Measurements from ENCODE around the gene ARHGAP15. TPM values are rescaled to one million over a fixed set of nuclear protein-coding genes. Genes with fewer than 3 reads are reported as not detected.

Gene ARHGAP15
- total RNA-seq, 2 experiments from 2014 or later = 72.1 to 98.4 TPM

DNA sequence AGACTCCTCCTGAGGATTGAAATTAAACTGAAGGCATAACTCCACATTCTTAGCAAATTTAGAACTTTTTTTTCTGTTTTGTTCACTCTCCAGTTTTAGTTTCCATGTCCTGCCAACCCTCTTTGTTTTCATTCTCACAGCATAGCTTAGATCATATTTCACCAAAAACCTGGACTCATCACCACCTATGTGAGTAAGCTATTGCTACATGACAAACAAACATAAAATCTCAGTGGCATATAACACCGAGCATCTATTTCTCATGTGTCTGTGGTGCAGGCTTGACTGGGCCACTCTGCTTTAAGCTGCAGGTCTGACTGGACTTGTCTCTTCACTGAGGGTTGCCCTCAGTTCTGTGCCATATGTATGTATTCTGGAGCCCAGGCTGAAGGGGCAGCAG is 385.2 kb downstream of the ARHGAP15 start:
- no peak overlapping the region for H3K4me3 ChIP-seq (ENCODE audit: low read depth, low read length, poor library complexity, severe bottlenecking)
- H3K9me2 ChIP-seq (ENCODE audit: insufficient read depth, low read length) = no peaks in the 10 kb centered on the region
- no peak overlapping the region for H2AFZ ChIP-seq (ENCODE audit: low read length)
- intact Hi-C loops (cut with micrococcal nuclease; ENCODE audit: unreplicated experiment) = no loop called here
- no peak for DNase-seq (ENCODE audit: low spot score)
- H3K4me1 ChIP-seq (ENCODE audit: insufficient read depth, low read length, poor library complexity, severe bottlenecking) = no peaks in the 10 kb centered on the region
- ChIA-PET POLR2A (no interaction called here), CTCF (ENCODE audit: unreplicated experiment) (no interaction called here)
- no peaks in the 10 kb centered on the region for H3K9me3 ChIP-seq (ENCODE audit: low read length)
- no peaks in the 10 kb centered on the region for H4K20me1 ChIP-seq (ENCODE audit: insufficient read depth, low read length)
- no peak for TF ChIP-seq EZH2phosphoT487 (IDR thresholded peaks at IDR 0.05; ENCODE audit: borderline replicate concordance, low read depth, low read length)
- TF ChIP-seq, protein P1, sequence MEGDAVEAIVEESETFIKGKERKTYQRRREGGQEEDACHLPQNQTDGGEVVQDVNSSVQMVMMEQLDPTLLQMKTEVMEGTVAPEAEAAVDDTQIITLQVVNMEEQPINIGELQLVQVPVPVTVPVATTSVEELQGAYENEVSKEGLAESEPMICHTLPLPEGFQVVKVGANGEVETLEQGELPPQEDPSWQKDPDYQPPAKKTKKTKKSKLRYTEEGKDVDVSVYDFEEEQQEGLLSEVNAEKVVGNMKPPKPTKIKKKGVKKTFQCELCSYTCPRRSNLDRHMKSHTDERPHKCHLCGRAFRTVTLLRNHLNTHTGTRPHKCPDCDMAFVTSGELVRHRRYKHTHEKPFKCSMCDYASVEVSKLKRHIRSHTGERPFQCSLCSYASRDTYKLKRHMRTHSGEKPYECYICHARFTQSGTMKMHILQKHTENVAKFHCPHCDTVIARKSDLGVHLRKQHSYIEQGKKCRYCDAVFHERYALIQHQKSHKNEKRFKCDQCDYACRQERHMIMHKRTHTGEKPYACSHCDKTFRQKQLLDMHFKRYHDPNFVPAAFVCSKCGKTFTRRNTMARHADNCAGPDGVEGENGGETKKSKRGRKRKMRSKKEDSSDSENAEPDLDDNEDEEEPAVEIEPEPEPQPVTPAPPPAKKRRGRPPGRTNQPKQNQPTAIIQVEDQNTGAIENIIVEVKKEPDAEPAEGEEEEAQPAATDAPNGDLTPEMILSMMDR (conservative IDR thresholded peaks at IDR 0.05; ENCODE audit: low read length) = no peak
- no TSS peak for BruUV-seq (replicated peaks)
- H3K4me2 ChIP-seq (ENCODE audit: low read length) = no peak overlapping the region
- H3K79me2 ChIP-seq (ENCODE audit: insufficient read depth, low read depth, low read length) = no peaks in the 10 kb centered on the region
- peaks cover 14% of the 10 kb centered on the region for H3K36me3 ChIP-seq (ENCODE audit: insufficient read depth, low read length)
- H3K27ac ChIP-seq (ENCODE audit: low read depth, low read length, poor library complexity, severe bottlenecking) = no peak overlapping the region

DNA sequence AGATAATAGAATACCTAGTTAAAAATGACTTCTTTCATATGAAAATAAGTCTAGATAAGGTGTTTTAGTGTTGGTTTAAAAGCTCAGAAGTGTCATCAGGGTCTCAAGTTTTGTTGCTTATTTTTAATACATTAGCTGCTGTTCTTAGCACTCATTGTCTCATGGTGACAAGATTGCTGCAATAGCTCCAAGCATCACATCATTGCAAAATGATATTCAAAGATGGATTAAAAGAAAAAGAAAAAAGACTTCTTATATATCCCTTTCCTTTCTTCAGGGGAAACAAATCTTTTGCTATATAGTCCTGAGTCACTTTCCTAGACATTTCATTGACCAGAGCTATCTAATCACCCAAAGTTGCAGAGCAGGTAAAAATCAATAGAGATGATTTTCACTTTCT is 386.1 kb downstream of the ARHGAP15 start:
- H4K20me1 ChIP-seq (ENCODE audit: insufficient read depth, low read length) = no peaks in the 10 kb centered on the region
- intact Hi-C loops (cut with micrococcal nuclease; ENCODE audit: unreplicated experiment) = no loop called here
- BruUV-seq (replicated peaks) = no TSS peak
- no peaks in the 10 kb centered on the region for H3K79me2 ChIP-seq (ENCODE audit: insufficient read depth, low read depth, low read length)
- H3K4me1 ChIP-seq (ENCODE audit: insufficient read depth, low read length, poor library complexity, severe bottlenecking) = no peaks in the 10 kb centered on the region
- DNase-seq (ENCODE audit: low spot score) = no peak
- no peak for TF ChIP-seq EZH2phosphoT487 (IDR thresholded peaks at IDR 0.05; ENCODE audit: borderline replicate concordance, low read depth, low read length)
- TF ChIP-seq, protein P1 (conservative IDR thresholded peaks at IDR 0.05; ENCODE audit: low read length) = no peak
- CTCF ChIA-PET (ENCODE audit: unreplicated experiment) = no interaction called here
- no peak overlapping the region for H3K4me2 ChIP-seq (ENCODE audit: low read length)
- H3K36me3 ChIP-seq (ENCODE audit: insufficient read depth, low read length) = peaks cover 18% of the 10 kb centered on the region
- no peaks in the 10 kb centered on the region for H3K9me3 ChIP-seq (ENCODE audit: low read length)
- H3K4me3 ChIP-seq (ENCODE audit: low read depth, low read length, poor library complexity, severe bottlenecking) = no peak overlapping the region
- no peaks in the 10 kb centered on the region for H3K9me2 ChIP-seq (ENCODE audit: insufficient read depth, low read length)
- no peak overlapping the region for H3K27ac ChIP-seq (ENCODE audit: low read depth, low read length, poor library complexity, severe bottlenecking)
- POLR2A ChIA-PET = interaction anchor here (0.8 kb wide), 1 partner anchor 1040 kb away, joined by 3 read pairs; no protein-coding TSS in a partner anchor
- no peak overlapping the region for H2AFZ ChIP-seq (ENCODE audit: low read length)

DNA sequence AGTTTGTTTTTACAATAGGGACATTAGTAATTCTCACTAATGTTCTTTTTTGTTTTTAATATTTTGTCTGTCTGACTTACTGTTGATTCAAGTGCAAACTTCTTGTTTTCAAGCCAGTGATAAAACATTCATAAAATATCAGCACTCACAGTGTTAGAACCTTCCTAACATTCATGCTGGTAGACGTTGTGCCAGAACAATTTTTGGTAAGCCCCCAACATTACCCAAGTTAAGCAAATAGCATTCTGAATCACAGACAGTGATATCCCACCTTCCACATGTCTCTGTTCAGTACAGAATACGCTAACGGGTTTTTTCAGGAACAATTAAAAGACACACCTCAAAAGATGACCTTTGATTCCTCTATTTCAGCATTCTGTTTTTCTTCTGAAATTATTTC is 390.3 kb downstream of the ARHGAP15 start:
- no peak for TF ChIP-seq EZH2phosphoT487 (IDR thresholded peaks at IDR 0.05; ENCODE audit: borderline replicate concordance, low read depth, low read length)
- TF ChIP-seq, protein P1 (conservative IDR thresholded peaks at IDR 0.05; ENCODE audit: low read length) = no peak
- no peak overlapping the region for H3K4me3 ChIP-seq (ENCODE audit: low read depth, low read length, poor library complexity, severe bottlenecking)
- H3K9me3 ChIP-seq (ENCODE audit: low read length) = no peaks in the 10 kb centered on the region
- H3K9me2 ChIP-seq (ENCODE audit: insufficient read depth, low read length) = no peaks in the 10 kb centered on the region
- ChIA-PET POLR2A (no interaction called here), CTCF (ENCODE audit: unreplicated experiment) (no interaction called here)
- no peak overlapping the region for H3K4me2 ChIP-seq (ENCODE audit: low read length)
- H3K27ac ChIP-seq (ENCODE audit: low read depth, low read length, poor library complexity, severe bottlenecking) = no peak overlapping the region
- no peaks in the 10 kb centered on the region for H3K4me1 ChIP-seq (ENCODE audit: insufficient read depth, low read length, poor library complexity, severe bottlenecking)
- H3K36me3 ChIP-seq (ENCODE audit: insufficient read depth, low read length) = peaks cover 21% of the 10 kb centered on the region
- H2AFZ ChIP-seq (ENCODE audit: low read length) = no peak overlapping the region
- intact Hi-C loops (cut with micrococcal nuclease; ENCODE audit: unreplicated experiment) = no loop called here
- DNase-seq (ENCODE audit: low spot score) = no peak
- no TSS peak for BruUV-seq (replicated peaks)
- H4K20me1 ChIP-seq (ENCODE audit: insufficient read depth, low read length) = no peaks in the 10 kb centered on the region
- no peaks in the 10 kb centered on the region for H3K79me2 ChIP-seq (ENCODE audit: insufficient read depth, low read depth, low read length)

Data from OCI-LY7 (cell line).